ENCODE measurements around the gene SYNPR.

GRCh38 chr3:63244486-63244885 lies 33.6 kb upstream of the SYNPR start:
- no peak for TF ChIP-seq CTCF (IDR thresholded peaks at IDR 0.05)
- no peak for TF ChIP-seq POLR2A (IDR thresholded peaks at IDR 0.05)

All from suprapubic skin (tissue), 3 donors.